DMS53 treated with DMSO at 0.1 percent for 48 hours (cell line): ENCODE measurements around the gene TRIM46.

Source experiments
- DNase-seq: peaks from one replicate; lab custom pipeline; 2025; ENCODE audit not compliant: unreplicated experiment; lab: John Stamatoyannopoulos, UW

TRIM46 gene, protein sequence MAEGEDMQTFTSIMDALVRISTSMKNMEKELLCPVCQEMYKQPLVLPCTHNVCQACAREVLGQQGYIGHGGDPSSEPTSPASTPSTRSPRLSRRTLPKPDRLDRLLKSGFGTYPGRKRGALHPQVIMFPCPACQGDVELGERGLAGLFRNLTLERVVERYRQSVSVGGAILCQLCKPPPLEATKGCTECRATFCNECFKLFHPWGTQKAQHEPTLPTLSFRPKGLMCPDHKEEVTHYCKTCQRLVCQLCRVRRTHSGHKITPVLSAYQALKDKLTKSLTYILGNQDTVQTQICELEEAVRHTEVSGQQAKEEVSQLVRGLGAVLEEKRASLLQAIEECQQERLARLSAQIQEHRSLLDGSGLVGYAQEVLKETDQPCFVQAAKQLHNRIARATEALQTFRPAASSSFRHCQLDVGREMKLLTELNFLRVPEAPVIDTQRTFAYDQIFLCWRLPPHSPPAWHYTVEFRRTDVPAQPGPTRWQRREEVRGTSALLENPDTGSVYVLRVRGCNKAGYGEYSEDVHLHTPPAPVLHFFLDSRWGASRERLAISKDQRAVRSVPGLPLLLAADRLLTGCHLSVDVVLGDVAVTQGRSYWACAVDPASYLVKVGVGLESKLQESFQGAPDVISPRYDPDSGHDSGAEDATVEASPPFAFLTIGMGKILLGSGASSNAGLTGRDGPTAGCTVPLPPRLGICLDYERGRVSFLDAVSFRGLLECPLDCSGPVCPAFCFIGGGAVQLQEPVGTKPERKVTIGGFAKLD

DNA sequence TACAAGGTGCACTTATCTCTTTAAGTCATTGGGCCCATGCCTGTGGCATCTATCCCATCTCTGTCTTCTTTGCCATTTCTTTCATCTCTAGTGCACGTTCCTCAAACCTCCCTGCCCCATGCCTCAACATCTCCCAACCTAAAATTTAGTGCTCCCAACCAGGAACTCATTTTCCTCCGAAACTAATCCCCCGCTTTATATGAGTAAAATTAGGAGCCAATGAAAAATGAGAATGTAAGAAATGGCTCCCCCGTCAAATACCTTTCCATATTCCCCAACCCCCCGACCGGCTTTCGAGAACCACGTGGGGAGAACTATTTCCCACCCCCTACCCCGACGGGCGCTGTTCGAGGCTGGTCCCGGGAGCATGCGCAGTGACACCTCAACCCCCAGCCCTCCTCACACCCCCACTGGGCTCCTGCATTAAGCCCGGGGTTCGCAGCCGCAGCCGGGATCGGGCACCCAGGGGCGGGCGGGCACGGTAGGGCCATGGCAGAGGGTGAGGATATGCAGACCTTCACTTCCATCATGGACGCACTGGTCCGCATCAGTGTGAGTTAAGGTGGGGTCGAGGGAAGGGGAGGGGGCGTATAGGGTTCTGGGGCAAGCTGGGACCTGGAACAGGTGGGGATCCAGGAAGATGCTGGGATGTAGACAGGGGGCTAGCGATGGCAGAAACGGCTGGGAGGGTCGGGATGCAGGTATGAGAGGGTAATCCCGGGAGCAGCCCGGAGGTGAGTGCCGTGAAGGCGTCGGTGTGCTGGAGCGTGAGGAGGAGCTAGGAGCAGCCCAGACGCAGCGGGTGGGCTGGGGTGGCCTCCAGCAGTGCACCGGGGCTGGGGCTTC lies at the start of gene TRIM46:
TSS of gene TRIM46 (plus strand) at position 372 of the 846 bp plus-strand sequence. CDS start at position 490, 118 bp downstream.
- peak; percentile 27 for DNase-seq

DNA sequence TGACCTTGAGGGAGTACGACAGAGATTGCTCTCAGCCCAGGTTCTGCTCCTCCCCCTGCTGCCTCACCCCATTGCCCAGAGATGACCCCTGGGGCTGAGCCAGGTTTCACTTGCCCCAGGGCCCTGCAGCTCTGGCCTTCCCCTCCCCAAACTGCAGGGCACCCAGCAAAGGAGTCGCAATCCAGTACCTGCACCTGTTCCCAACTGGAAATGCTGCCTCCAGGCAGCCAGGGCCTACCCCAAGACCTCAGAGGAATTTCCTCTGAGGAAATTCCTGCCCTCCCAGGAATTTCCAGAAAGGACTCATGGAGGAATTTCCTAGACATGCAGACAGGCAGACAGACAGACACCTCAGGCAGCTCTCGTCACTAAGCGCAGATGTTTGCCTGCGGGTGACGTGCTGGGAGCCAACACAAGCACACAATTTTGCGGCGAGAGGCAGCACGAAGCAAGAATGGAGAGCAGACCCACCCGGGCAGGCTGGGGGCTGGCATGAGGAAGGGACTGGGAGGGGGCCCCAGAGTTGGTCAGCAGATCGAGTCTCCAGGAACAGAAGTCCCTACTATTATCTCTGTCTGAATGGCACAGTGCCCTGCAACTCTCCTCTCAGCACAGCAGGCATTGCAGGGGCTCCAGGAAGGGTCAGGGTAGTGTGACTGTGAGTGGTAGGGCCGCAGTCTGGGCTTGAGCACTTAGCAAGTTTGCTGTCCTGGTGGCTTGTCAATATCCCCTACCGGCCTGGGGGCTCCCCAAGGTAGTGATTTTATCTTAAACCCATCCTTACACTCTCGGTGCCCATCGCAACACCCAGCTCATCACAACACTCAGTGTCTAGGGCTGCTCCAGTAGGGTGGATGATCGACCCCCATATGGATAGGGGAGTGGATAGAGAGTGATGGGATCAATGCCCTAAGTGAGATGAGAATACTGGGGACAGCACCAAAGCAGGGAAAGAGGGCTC lies 48.9 kb upstream of the TRIM46 start:
- no peak for DNase-seq

DNA sequence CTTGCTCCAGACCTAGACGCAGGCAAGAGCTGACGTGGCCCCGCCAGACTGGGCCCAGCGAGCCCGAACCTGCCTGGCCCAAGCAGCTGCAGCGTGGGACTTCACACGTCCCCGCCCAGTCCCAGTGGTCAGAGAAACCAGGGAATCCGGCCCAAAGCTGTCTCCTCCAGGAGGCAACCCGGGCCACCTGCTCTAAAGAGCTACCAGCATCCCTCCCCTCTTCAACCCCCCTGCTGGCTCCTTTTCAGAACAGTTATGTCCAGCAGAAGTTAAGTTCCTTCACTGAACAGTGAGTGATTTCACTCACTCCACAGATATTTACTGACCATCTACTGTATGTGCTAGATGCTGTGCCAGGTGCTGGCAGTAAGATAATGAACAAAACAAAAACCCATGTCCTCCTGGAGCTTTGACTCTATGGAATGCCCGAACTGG lies 48.1 kb upstream of the TRIM46 start:
- DNase-seq, result no peak

DNA sequence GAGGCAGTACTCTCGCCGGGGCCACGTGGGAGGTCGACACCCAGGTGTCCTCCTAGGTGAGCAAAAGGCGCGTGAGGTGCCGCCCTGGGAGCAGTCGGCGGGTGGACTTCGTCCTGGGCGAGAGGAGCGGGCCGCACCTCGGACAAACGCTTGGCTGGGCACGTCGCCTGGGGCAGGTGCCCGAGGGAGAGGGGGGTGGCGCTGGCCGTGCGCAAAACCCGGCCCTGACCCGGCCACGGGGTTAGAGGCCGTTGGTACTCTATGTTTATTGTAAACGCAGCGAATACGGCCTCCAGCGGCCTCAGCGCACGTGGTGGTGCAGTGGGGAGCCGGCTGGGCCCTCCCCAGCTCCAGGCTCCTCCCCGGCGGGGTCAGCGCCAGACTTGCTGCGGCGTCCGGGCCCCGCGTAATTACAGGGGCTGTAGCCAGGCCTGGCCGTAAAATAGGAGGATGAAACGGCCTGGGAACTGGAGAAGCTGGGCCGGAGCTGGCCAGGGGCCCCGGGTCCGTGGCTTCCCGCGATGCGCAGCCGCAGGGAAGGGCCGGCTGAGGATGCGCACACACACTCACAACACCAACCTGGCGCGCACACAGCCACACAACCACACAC lies 47.6 kb upstream of the TRIM46 start:
- DNase-seq, result peak; percentile 71

DNA sequence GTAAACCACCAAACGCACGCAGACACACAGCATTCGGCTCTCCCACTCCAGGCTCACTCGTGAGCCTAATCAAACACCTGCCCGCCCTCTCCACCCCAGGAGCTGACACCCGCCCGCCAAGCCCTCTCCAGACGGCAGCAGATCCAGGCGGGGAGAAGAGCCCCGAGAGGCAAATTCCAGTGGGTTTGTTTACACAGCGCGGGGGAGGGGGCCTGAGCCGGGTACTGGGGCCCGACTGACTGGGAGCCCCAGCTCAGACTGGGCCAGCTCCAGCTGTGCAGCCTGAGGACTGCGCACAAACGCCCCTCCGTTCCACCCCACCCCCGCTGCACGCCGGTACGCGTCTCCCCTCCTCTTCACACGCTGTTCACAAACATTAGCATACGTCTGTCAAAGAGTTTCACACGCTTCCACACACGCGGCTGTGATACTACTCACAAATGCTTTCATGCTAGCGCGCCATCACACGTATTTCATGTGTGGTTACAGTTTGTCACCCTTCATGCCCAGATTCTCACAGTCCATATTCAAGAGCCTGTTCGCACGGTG lies 47.0 kb upstream of the TRIM46 start:
- peak; percentile 91 for DNase-seq

DNA sequence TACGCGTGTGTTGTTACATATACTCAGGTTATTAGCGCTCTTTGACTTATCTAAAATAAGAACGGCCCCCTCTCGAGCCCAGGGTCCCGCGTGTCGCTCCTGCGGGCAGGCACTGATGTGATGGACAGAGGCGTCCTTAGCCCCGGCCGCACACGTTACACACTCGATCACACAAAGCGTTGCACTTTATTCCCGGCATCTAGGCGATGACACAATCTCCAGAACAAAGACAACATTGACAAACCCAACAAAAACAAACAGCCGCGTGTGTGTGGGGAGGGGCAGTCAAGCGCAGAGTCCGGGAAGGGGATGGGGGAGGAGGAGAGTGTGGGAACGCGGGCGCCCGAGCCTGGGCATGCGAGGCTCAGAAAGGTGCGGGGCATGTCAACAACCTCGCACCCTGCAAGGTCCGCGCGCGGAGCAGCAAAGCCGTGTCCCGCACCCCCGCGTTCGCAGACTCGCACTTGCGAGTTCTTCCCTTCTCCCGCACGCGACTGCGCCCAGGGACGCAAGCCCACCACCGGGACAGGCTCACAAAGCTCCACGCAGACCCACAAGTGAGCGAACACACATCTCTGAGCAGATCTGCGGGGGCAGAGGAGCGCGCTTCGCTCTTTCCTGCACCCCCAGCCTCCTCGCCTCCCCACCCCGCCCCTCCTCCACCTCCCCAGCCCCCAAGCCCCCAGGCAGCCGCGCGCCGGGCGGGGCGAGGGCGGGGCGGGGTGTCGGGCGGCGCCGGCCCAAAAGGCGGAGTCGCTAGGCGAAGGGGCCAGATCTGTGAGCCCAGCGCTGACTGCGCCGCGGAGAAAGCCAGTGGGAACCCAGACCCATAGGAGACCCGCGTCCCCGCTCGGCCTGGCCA lies 46.3 kb upstream of the TRIM46 start, which contains the start of gene EFNA1:
TSS of gene EFNA1 (plus strand) at position 772 of the 862 bp plus-strand sequence. CDS start 102 bp downstream, outside the sequence.
- peak; percentile 91 for DNase-seq

DNA sequence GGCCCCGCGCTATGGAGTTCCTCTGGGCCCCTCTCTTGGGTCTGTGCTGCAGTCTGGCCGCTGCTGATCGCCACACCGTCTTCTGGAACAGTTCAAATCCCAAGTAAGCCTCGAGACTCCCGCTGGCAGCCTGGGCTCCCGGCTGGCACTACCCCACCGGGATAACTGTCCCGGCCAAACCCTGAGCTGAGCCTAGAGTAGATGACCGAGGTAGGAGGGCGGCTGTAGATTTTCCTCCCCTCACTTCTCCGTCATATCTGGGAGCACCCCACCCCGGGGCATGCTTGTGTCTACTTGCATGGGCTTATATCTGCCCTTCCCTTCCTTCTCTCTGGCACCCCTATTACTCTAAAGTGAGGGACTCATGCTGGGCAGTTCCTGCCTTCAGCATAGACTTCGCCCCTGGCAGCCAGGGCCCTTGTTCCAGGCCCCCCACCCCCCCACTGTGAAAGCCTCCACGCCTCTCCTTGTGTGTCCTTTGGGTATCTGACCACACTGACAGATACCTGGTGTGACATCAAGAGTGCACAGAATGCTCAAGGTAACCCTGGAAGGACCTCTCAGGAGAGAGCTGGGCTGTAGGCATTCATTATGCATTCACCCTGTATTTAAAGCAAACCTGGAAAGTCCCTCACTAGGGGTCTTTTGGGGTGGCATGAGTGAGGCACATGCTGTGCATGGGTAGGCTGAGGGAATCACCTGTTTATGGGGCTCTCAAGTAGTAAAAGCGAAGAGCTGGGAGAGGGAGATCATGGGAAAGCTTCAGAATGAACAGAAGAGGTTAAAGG lies 45.5 kb upstream of the TRIM46 start:
- no peak for DNase-seq

DNA sequence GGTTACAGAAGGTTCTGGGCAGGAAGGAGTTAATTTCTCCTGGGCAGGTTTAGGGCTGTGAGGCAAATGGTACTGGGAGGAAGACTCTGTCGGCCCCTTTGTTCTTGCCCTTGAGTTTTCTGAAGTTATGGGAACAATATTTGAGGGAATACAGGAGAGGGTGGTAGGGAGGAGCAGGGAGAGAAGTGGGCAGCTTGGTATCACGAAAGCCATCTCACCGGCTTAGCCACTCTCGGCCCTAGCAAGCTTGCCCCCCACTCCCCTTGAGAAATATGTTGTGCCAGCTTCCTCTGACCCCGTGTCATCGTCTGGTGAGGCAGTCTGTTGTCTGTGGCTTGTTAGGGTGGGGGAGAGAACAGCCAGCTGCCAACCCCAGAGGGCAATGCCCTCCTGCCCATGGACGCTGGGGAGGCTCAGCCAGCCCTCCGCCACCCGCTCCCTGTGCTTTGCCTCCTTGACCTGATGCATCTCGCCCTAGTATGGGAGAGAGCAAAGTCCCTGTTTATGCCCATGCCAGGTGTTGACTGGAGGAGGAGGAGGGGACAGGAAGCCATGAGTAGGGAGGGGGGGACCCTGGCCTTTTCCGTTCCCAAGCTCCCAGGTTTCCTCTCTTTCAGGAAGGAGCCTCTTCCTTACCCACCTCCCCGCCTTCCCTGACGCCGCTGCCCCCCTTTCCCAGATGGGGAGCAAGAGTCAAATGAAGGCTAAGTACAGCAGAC lies 44.7 kb upstream of the TRIM46 start:
- peak; percentile 90 for DNase-seq

DNA sequence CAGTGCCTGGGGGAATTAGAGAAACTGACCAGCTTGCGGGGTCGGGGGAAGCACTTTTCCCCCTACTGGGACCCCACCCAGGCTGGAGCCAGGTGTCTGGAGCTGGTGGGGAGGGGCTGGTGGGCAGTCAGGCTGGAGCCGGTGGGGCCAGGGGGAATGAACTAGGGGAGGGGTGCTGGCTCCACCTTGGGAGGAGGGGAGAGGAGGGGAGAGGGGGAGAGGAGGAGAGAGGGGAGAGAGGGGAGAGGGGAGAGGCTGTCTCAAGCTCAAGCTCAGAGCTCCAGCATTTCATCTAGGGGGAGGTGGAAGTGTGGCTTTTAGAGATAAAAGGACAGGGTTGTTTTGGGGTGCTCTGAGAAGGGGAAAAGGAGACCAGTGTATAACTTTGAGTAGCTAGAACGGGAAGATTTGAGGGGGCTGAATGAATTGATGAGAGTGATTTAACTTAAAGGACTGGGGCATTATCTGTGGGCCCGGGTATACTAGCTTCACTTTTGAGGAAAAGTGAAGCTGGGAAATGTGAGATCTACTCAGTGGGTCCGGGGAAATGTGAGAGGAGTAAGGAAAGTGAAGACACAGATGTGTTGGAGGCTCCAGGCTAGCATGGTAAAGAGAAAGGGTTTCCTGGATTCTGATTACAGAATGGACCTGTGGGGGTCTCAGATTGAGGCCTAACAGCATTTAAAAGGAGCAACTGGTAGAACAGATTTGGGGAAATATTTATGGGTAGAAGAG lies 43.2 kb upstream of the TRIM46 start:
- DNase-seq, result no peak

DNA sequence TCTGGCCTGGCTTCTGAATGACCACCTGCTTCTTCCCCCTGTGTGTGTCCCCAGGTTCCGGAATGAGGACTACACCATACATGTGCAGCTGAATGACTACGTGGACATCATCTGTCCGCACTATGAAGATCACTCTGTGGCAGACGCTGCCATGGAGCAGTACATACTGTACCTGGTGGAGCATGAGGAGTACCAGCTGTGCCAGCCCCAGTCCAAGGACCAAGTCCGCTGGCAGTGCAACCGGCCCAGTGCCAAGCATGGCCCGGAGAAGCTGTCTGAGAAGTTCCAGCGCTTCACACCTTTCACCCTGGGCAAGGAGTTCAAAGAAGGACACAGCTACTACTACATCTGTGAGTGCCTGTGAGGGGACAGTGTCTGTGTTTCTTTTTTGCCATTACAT lies 42.4 kb upstream of the TRIM46 start:
- DNase-seq, result no peak

DNA sequence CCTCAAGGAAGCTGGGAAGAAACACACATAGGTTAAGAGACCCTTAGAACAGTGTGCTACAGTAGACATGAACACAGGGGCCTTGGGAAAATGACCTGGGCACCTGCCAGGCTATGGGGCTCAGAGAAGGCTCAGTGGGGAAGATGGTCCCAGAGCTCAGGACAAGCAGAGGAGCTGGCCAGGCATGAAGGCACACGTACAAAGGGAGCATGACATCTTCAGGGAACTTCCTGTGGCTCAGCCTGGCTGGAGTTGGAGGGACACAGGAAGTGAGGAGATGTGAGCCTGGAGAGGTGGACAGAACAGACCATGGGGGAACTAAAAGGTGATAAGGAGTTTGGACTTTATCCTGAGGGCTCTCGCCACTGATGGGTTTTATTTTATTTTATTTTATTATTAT lies 41.8 kb upstream of the TRIM46 start:
- DNase-seq, result no peak

DNA sequence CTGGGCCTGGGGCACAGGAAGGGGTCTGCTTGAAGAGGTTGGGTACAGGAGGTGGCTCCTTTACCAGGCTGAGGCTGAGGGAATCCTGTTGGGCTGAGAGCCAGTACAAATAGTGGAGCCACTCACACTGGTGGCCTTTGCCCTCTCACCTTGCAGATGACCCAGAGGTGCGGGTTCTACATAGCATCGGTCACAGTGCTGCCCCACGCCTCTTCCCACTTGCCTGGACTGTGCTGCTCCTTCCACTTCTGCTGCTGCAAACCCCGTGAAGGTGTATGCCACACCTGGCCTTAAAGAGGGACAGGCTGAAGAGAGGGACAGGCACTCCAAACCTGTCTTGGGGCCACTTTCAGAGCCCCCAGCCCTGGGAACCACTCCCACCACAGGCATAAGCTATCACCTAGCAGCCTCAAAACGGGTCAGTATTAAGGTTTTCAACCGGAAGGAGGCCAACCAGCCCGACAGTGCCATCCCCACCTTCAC lies 39.8 kb upstream of the TRIM46 start:
- DNase-seq, result no peak

DNA sequence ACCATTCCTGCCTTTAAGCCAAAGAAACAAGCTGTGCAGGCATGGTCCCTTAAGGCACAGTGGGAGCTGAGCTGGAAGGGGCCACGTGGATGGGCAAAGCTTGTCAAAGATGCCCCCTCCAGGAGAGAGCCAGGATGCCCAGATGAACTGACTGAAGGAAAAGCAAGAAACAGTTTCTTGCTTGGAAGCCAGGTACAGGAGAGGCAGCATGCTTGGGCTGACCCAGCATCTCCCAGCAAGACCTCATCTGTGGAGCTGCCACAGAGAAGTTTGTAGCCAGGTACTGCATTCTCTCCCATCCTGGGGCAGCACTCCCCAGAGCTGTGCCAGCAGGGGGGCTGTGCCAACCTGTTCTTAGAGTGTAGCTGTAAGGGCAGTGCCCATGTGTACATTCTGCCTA lies 39.3 kb upstream of the TRIM46 start:
- DNase-seq, result no peak

DNA sequence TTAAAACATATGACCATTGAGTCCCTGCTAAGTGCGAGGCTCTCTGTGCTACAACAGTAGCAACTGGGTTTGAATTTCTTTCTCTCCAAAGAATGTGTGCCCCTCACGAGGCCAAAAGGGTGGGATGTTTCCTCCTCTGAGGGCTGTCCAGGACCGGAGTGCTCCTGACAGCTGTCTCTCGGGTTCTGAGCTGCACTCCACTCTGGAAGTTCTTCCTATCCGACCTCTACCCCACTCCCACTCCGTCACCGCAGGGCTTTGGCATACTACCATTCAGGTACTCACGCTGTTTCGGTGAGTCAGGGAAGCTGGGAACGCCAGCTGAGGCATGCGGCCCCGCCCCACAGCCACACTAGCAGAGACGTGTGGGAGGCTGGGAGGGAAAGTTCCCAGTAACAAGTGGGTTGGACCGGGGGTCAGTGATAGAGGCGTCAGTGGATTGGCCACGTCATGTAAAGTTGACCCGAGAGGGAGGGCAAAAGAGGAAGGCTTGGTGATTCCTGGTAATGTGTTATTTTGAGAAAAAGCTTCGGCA lies 38.7 kb upstream of the TRIM46 start:
- peak; percentile 77 for DNase-seq

DNA sequence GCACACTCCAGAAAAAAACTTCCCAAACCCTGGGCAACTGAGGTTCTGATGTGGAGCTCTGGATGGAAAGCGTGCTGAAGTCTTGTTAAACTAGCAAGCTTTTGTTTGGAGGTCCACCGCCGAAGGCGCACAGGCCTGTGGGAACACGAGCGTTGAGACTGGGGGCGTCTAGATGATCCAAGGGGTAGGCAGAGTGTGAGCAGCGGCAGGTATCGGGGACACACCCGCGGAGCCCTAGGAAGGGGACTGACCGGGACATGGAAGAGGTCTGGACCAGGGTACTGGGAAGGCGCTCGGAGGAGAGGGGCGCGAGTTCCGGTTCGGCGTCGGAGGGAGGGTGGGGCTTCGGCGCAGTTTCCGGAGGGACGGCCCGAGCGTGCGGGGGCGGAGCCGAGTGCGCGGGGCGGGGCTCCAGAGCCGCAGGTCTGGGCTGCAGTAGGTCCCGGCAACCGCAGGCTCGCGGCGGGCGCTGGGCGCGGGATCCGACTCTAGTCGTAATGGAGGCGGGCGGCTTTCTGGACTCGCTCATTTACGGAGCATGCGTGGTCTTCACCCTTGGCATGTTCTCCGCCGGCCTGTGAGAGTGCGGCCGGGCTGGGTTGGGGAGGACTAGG lies 38.1 kb upstream of the TRIM46 start, which contains the start of gene SLC50A1:
TSS of gene SLC50A1 (plus strand) at position 438 of the 614 bp plus-strand sequence. CDS start at position 498, 60 bp downstream.
- peak; percentile 89 for DNase-seq
